Nephron (organoid): ENCODE results near the gene AKIRIN2.

Experiments
- H3K27ac Mint-ChIP-seq, 3 experiments: 2 replicates each; pipeline ENCODE4 v1.8.0; 2020; ENCODE audit warnings: mixed read lengths in 3 of 3, mild to moderate bottlenecking in 2 of 3, moderate library complexity in 1 of 3
- H3K27me3 Mint-ChIP-seq: 2 replicates; pipeline ENCODE4 v1.8.0; 2021; ENCODE audit warnings: low read depth, mild to moderate bottlenecking, moderate library complexity, mixed read lengths
- H3K36me3 Mint-ChIP-seq: 2 replicates; pipeline ENCODE4 v1.8.0; 2020; ENCODE audit warnings: low read depth, mixed read lengths
- H3K4me1 Mint-ChIP-seq: 2 replicates; pipeline ENCODE4 v1.8.0; 2020; ENCODE audit warnings: mixed read lengths
- H3K4me3 Mint-ChIP-seq, 3 experiments: 2 replicates each; pipeline ENCODE4 v1.8.0; 2020; ENCODE audit warnings: mild to moderate bottlenecking in 3 of 3, mixed read lengths in 3 of 3, moderate library complexity in 2 of 3
- H3K9me3 Mint-ChIP-seq: 2 replicates; pipeline ENCODE4 v1.8.0; 2020; ENCODE audit warnings: mixed read lengths
- TF ChIP-seq, protein P1 (sequence below), 3 experiments: fragments of 200-600 bp; sonication (generic); IDR thresholded peaks; one replicate each; pipeline ENCODE4 v1.5.0; 2021; ENCODE audit warnings: antibody characterized with exemption in 3 of 3; ENCODE audit not compliant: unreplicated experiment in 3 of 3

AKIRIN2 gene

DNA sequence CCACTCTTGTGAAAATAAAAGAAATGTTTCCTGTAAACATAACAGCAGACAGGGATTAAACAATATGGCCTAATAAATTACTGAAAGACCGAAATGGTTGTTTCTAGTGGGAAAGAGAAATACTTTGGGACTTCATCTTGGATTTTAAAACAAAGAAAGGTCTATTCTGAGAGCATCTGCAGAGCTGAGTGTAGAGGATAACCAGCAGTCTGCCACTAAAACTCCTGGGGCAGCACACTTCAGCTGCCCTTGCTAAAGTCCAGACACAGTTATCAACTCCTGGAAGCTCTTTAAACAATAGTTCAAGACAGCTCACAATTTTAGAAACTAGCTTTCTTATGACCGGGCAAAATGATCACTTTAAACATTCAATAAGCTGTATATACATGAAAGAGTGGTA lies 38.6 kb downstream of the AKIRIN2 start:
- Mint-ChIP-seq H3K27me3 (no peaks in the 10 kb centered on the region), H3K4me1 (peaks cover 29% of the 10 kb centered on the region), H3K4me3 (no peak overlapping the region), H3K36me3 (peaks cover 52% of the 10 kb centered on the region), H3K27ac (peak overlapping the region; percentile 54 to 82 (median 76)), H3K9me3 (no peaks in the 10 kb centered on the region)
- TF ChIP-seq, protein P1, sequence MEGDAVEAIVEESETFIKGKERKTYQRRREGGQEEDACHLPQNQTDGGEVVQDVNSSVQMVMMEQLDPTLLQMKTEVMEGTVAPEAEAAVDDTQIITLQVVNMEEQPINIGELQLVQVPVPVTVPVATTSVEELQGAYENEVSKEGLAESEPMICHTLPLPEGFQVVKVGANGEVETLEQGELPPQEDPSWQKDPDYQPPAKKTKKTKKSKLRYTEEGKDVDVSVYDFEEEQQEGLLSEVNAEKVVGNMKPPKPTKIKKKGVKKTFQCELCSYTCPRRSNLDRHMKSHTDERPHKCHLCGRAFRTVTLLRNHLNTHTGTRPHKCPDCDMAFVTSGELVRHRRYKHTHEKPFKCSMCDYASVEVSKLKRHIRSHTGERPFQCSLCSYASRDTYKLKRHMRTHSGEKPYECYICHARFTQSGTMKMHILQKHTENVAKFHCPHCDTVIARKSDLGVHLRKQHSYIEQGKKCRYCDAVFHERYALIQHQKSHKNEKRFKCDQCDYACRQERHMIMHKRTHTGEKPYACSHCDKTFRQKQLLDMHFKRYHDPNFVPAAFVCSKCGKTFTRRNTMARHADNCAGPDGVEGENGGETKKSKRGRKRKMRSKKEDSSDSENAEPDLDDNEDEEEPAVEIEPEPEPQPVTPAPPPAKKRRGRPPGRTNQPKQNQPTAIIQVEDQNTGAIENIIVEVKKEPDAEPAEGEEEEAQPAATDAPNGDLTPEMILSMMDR (IDR thresholded peaks at IDR 0.05; ENCODE audit: unreplicated experiment in 3 of 3): no peak

DNA sequence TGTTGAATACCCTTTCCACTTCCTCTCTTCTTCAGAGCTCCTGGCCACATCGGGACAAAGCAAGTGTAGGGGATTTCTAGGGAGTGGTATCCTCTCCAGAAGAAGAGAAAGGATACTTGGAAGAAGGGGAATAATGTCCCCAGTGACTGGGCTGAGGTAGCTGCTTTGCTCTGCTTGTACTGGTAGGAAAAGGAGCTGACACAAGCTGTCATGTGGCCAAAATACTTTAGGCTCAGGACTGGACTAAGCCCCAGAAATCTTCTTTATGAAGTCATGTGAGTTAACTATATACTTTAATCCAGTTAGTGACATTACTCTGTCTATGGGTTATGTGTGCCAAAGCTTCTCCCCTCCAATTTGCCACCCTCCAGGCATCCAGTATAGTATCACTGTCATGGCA lies 40.5 kb downstream of the AKIRIN2 start:
- no peak overlapping the region for H3K4me3 Mint-ChIP-seq
- no peaks in the 10 kb centered on the region for H3K9me3 Mint-ChIP-seq
- peak overlapping the region in 2 of 3 experiments; percentile 14 to 39 for H3K27ac Mint-ChIP-seq
- no peaks in the 10 kb centered on the region for H3K27me3 Mint-ChIP-seq
- TF ChIP-seq, protein P1 (IDR thresholded peaks at IDR 0.05; ENCODE audit: unreplicated experiment in 3 of 3): no peak
- peaks cover 56% of the 10 kb centered on the region for H3K36me3 Mint-ChIP-seq
- H3K4me1 Mint-ChIP-seq: peaks cover 37% of the 10 kb centered on the region

- Mint-ChIP-seq H3K27ac (peak overlapping the region in 2 of 3 experiments; percentile 14 to 39), H3K27me3 (no peaks in the 10 kb centered on the region), H3K4me1 (peaks cover 37% of the 10 kb centered on the region), H3K4me3 (no peak overlapping the region), H3K36me3 (peaks cover 54% of the 10 kb centered on the region), H3K9me3 (no peaks in the 10 kb centered on the region)
- TF ChIP-seq, protein P1 (IDR thresholded peaks at IDR 0.05; ENCODE audit: unreplicated experiment in 3 of 3): no peak
Observed at GRCh38 chr6:87661016-87661415, 41.0 kb downstream of the AKIRIN2 start.

DNA sequence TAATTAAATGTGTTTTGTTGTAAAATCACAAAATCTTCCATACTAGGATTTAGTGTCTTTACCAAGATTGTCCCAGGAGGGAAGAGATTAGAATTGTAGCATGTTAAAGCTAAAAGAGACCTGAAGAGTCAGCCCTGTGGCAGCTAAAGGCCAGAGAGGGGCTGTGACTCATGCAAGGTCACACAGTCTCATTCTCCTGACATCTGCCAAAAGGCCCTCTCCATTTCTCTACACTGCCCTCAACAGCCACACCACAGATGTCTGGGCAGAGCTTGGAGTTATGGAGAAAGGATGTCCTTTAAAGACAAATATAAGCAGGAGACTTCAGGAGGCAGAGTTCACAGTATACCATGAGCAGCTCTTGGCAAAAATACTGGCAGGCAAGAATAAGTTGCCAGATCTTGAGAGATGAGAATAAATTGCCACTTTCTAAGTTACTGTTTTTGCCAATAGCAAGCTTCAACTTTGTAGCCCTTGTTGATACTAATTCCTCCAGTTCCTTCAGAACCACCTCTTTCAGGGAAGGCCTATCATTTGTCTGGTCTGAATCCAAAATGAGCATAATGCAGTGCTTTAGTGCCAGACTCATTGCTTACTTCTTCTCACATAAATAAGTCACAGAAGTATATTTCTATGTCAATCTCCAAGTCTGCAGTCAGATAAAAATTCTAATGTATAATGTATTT lies 41.7 kb downstream of the AKIRIN2 start:
- H3K27ac Mint-ChIP-seq: peak overlapping the region in 1 of 3 experiments; percentile 39
- TF ChIP-seq, protein P1 (IDR thresholded peaks at IDR 0.05; ENCODE audit: unreplicated experiment in 3 of 3): no peak
- H3K4me3 Mint-ChIP-seq: no peak overlapping the region
- H3K9me3 Mint-ChIP-seq: no peaks in the 10 kb centered on the region
- H3K4me1 Mint-ChIP-seq: peaks cover 37% of the 10 kb centered on the region
- H3K36me3 Mint-ChIP-seq: peaks cover 54% of the 10 kb centered on the region
- H3K27me3 Mint-ChIP-seq: no peaks in the 10 kb centered on the region

DNA sequence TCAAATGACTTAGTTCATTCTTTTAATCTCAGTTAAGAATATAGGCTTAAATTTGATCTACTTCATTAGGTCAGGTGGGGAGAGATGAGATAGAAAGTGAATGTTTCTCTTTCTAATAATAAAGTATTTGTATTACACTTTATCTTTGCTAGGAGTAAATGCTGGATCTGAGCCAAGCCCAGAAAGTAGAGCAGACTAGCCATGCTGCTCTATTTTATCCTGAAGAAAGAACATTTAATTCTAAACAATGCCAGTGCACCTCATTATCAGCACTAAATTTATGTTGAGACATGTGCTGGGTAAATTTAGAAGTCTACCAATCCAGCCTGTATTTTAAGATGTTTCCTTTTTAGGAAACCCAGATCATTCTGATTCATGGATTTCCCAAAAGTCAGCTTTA lies 43.5 kb downstream of the AKIRIN2 start:
- H3K27ac Mint-ChIP-seq: peak overlapping the region; percentile 33 to 78 (median 48)
- H3K9me3 Mint-ChIP-seq: no peaks in the 10 kb centered on the region
- no peaks in the 10 kb centered on the region for H3K27me3 Mint-ChIP-seq
- no peak overlapping the region for H3K4me3 Mint-ChIP-seq
- TF ChIP-seq, protein P1 (IDR thresholded peaks at IDR 0.05; ENCODE audit: unreplicated experiment in 3 of 3): no peak
- H3K36me3 Mint-ChIP-seq: peaks cover 57% of the 10 kb centered on the region
- H3K4me1 Mint-ChIP-seq: peaks cover 27% of the 10 kb centered on the region

DNA sequence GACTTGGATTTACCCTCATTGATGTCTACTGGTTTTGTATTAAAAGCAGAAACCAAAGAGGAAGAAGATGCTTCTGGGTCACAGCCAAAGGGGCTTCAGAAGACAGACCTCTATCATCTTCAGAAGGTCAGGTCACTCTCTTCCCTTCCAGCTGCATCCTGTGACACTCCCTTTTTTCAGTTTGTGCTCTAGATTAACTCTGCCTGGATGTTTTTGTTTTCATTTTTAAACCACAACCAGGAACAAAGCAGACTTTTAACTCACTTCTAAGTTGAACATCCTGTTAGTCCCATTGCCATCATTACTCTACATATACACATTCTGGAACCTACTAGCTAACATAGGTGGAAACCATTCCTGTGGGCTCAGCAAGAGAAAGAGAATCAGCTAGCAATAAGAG lies 45.2 kb downstream of the AKIRIN2 start:
- Mint-ChIP-seq H3K36me3 (peaks cover 59% of the 10 kb centered on the region), H3K27ac (peak overlapping the region in 1 of 3 experiments; percentile 41), H3K4me1 (peaks cover 20% of the 10 kb centered on the region), H3K27me3 (no peaks in the 10 kb centered on the region), H3K9me3 (no peaks in the 10 kb centered on the region), H3K4me3 (no peak overlapping the region)
- TF ChIP-seq, protein P1 (IDR thresholded peaks at IDR 0.05; ENCODE audit: unreplicated experiment in 3 of 3): no peak
